ENCODE measurements around the gene EIF5AL1.
"Not testable (repeated sequence)": the region's sequence is repeated elsewhere in the genome, so short reads cannot be mapped to it uniquely, and the experiment has no call there.

Gene EIF5AL1

GRCh38 chr10:79511891-79512583 is at the start of gene EIF5AL1:
TSS of gene EIF5AL1 (plus strand) at chr10:79512533. CDS start at chr10:79512650, 117 bp downstream.
- not testable (repeated sequence) for DNase-seq (ENCODE audit: low read depth in 4 of 4, low spot score in 1 of 4)

- DNase-seq (ENCODE audit: low read depth in 4 of 4, low spot score in 1 of 4) = no peak
Measured at GRCh38 chr10:79463578-79464496, 48.5 kb upstream of the EIF5AL1 start.

- no peak for DNase-seq (ENCODE audit: low read depth in 4 of 4, low spot score in 1 of 4)
Measured at GRCh38 chr10:79465341-79465740, 47.0 kb upstream of the EIF5AL1 start.

- DNase-seq (ENCODE audit: low read depth in 4 of 4, low spot score in 1 of 4) = no peak
Measured at GRCh38 chr10:79468015-79468560, 44.2 kb upstream of the EIF5AL1 start.

- no peak for DNase-seq (ENCODE audit: low read depth in 4 of 4, low spot score in 1 of 4)
Measured at GRCh38 chr10:79468841-79469585, 43.3 kb upstream of the EIF5AL1 start.

- no peak for DNase-seq (ENCODE audit: low read depth in 4 of 4, low spot score in 1 of 4)
Measured at GRCh38 chr10:79470096-79470495, 42.2 kb upstream of the EIF5AL1 start.

GRCh38 chr10:79471776-79472175 is 40.6 kb upstream of the EIF5AL1 start:
- no peak for DNase-seq (ENCODE audit: low read depth in 4 of 4, low spot score in 1 of 4)

- no peak for DNase-seq (ENCODE audit: low read depth in 4 of 4, low spot score in 1 of 4)
Measured at GRCh38 chr10:79472449-79472848, 39.9 kb upstream of the EIF5AL1 start.

- no peak for DNase-seq (ENCODE audit: low read depth in 4 of 4, low spot score in 1 of 4)
Measured at GRCh38 chr10:79472951-79473350, 39.4 kb upstream of the EIF5AL1 start.

- DNase-seq (ENCODE audit: low read depth in 4 of 4, low spot score in 1 of 4) = no peak
Measured at GRCh38 chr10:79473496-79474095, 38.7 kb upstream of the EIF5AL1 start.

- no peak for DNase-seq (ENCODE audit: low read depth in 4 of 4, low spot score in 1 of 4)
Measured at GRCh38 chr10:79475119-79475653, 37.1 kb upstream of the EIF5AL1 start.

GRCh38 chr10:79475877-79476276 is 36.5 kb upstream of the EIF5AL1 start:
- DNase-seq (ENCODE audit: low read depth in 4 of 4, low spot score in 1 of 4) = no peak

GRCh38 chr10:79476645-79477044 is 35.7 kb upstream of the EIF5AL1 start:
- DNase-seq (ENCODE audit: low read depth in 4 of 4, low spot score in 1 of 4) = no peak

GRCh38 chr10:79477456-79477855 is 34.9 kb upstream of the EIF5AL1 start:
- no peak for DNase-seq (ENCODE audit: low read depth in 4 of 4, low spot score in 1 of 4)

- no peak for DNase-seq (ENCODE audit: low read depth in 4 of 4, low spot score in 1 of 4)
Measured at GRCh38 chr10:79479283-79479909, 32.9 kb upstream of the EIF5AL1 start.

GRCh38 chr10:79482304-79482703 is 30.0 kb upstream of the EIF5AL1 start:
- DNase-seq (ENCODE audit: low read depth in 4 of 4, low spot score in 1 of 4) = no peak

- no peak for DNase-seq (ENCODE audit: low read depth in 4 of 4, low spot score in 1 of 4)
Measured at GRCh38 chr10:79482741-79483140, 29.6 kb upstream of the EIF5AL1 start.

- no peak for DNase-seq (ENCODE audit: low read depth in 4 of 4, low spot score in 1 of 4)
Measured at GRCh38 chr10:79483299-79483698, 29.0 kb upstream of the EIF5AL1 start.

GRCh38 chr10:79483948-79484347 is 28.4 kb upstream of the EIF5AL1 start:
- no peak for DNase-seq (ENCODE audit: low read depth in 4 of 4, low spot score in 1 of 4)

GRCh38 chr10:79484476-79484875 is 27.9 kb upstream of the EIF5AL1 start:
- DNase-seq (ENCODE audit: low read depth in 4 of 4, low spot score in 1 of 4) = no peak
